ENCODE results near the gene ADGRE2. TPM values are rescaled to one million over a fixed set of nuclear protein-coding genes. Genes with fewer than 3 reads are reported as not detected.
"Not testable (repeated sequence)": the region's sequence is repeated elsewhere in the genome, so short reads cannot be mapped to it uniquely, and the experiment has no call there.

Gene ADGRE2
- total RNA-seq = 1 to 10 TPM; 1.2 to 4.7 TPM

DNA sequence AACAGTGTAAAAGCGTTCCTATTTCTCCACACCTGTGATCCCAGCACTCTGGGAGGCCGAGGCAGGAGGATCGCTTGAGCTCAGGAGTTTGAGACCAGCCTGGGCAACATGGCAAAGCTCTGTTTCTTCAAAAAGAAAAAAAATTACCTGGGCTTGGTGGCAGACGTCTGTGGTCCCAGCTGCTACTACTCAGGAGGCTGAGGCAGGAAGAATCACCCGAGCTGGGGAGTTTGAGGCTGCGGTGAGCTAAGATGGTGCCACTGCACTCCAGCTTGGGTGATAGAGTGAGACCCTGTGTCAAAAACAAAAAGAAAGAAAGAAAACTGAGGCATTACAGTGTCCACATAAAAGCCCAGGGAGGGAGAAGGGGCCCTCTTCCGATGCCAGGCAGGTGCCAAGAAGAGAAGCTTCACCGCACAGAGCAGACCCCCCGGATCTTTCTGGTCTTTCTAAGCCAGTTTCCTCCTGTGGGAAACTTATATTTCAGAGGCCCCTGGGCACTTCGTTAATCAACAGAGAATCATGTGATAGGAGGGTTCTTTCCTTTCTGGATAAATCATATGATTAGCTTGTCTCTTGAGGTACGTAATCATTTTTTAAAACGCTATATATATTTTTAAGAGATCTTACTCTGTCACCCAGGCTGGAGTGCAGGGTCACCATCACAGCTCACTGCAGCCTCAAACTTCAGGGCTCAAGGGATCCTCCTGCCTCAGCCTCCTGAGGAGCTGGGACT lies at the start of gene ADGRE2:
ADGRE2 (minus strand) TSS at position 451 of the 736 bp plus-strand sequence. CDS start 1,804 bp downstream, outside the sequence.
- not testable (repeated sequence) for DNase-seq (ENCODE audit: low spot score in 2 of 2); ATAC-seq; H3K27ac Mint-ChIP-seq; H3K9me3 Mint-ChIP-seq; H3K36me3 Mint-ChIP-seq

DNA sequence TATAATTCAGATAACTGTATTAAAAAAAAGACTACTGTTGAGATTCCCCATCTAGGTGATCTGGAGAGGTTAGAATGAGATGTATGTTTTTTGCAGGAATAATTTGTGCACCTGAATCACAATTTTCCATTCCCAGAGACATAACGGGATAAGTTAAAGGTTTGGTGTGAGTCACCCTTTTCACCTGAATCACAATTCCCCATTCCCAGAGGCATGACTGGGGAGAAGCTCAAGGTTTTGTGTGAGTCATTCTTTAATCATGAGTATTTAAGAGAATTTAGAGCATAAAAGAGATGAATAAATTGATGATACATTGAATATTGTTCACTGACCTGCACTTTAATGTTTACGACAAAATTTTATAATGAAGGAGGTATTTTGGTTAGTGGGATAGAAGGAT lies 47.6 kb upstream of the ADGRE2 start:
- Mint-ChIP-seq H3K27ac (no peak overlapping the region), H3K9me3 (no peaks in the 10 kb centered on the region), H3K36me3 (no peaks in the 10 kb centered on the region)
- no peak for DNase-seq (ENCODE audit: low spot score in 2 of 2)
- ATAC-seq = no peak

DNA sequence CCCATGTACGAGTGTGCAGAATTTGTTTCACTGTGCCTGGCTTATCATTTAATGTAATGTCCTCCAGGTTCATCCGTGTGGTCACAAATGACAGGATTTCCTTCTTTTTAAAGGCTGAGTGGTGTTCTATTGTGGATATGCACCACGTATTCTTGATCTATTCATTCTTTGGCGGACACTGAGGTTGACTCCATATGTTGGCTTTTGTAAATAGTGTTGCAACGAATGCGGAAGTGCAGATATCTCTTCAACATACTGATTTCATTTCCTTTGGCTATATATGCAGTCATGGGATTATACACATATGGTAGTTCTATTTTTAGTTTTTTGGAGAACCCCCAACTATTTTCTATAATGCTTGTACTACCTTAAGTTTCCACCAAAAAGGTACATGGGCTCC lies 43.6 kb upstream of the ADGRE2 start:
- DNase-seq (ENCODE audit: low spot score in 2 of 2) (no peak), ATAC-seq (no peak)
- Mint-ChIP-seq H3K9me3 (no peaks in the 10 kb centered on the region), H3K27ac (no peak overlapping the region), H3K36me3 (no peaks in the 10 kb centered on the region)

DNA sequence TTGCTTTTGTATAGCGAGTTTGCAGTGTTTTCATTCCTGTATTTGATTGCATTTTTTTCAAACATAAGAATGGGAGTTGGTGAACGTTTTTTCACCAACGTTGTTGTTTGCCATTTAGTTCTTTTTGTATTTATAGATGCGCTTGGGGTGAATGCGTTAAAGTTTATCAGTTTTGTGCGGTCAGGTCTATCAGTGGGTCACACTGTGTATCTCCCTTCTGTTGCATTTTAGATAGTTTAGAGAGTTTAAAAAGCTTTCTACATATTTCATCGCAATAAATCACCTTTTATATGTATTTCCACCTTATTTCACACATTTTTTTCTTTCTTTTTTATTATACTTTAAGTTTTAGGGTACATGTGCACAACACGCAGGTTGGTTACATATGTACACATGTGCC lies 40.2 kb upstream of the ADGRE2 start:
- Mint-ChIP-seq H3K9me3 (no peaks in the 10 kb centered on the region), H3K36me3 (no peaks in the 10 kb centered on the region), H3K27ac (no peak overlapping the region)
- DNase-seq (ENCODE audit: low spot score in 2 of 2) (no peak), ATAC-seq (no peak)

DNA sequence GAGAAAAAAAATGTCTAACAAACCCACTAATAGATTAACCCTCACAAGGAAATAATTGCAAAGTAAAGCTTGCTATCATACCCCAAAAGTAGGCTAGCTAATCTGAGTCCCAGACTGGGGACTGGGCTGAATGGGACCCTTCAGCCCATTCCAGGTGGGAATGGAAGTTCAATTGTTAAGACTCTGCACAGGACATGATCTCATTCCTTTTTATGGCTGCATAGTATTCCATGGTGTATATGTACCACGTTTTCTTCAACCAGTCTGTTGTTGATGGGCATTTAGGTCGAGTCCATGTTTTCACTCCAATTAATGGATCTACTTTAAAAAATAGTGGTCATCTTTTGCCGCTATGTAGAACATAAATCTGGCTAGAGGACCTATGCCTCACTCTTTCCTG lies 38.7 kb upstream of the ADGRE2 start:
- Mint-ChIP-seq H3K27ac (no peak overlapping the region), H3K36me3 (no peaks in the 10 kb centered on the region), H3K9me3 (no peaks in the 10 kb centered on the region)
- ATAC-seq = no peak
- DNase-seq (ENCODE audit: low spot score in 2 of 2) = no peak

DNA sequence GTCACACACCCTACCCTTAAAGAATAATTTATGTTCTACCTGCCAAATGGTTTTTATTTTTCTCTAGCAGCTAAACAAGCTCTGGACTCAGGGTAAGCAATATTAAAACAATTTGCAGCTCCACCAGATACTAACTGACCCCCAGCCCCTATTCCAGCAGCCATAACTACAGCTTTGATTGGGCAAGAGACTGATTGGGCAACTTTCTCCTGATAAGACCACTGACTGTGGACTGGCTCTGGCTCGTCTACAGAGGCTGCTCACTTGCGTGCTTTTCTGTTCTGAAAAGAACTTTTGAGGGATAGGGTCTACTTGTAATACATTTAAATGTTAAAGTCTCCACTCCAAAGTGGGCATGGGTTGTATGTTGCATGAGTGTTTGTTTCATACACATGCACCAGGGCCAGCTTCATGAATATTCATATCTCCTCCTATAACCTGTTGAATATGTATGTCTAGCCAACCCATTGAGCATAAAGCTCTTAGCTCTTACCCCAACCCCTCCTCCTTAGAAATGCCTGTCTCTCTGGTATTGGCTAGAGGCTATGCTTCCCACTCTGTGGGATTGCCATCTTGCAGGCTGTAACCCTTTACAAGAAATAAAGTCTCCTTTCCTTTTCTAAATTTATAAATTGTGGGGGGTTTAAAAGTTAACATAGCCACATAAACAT lies 36.8 kb upstream of the ADGRE2 start:
- H3K27ac Mint-ChIP-seq = no peak overlapping the region
- H3K9me3 Mint-ChIP-seq = no peaks in the 10 kb centered on the region
- no peak for DNase-seq (ENCODE audit: low spot score in 2 of 2)
- no peak for ATAC-seq
- H3K36me3 Mint-ChIP-seq = no peaks in the 10 kb centered on the region

DNA sequence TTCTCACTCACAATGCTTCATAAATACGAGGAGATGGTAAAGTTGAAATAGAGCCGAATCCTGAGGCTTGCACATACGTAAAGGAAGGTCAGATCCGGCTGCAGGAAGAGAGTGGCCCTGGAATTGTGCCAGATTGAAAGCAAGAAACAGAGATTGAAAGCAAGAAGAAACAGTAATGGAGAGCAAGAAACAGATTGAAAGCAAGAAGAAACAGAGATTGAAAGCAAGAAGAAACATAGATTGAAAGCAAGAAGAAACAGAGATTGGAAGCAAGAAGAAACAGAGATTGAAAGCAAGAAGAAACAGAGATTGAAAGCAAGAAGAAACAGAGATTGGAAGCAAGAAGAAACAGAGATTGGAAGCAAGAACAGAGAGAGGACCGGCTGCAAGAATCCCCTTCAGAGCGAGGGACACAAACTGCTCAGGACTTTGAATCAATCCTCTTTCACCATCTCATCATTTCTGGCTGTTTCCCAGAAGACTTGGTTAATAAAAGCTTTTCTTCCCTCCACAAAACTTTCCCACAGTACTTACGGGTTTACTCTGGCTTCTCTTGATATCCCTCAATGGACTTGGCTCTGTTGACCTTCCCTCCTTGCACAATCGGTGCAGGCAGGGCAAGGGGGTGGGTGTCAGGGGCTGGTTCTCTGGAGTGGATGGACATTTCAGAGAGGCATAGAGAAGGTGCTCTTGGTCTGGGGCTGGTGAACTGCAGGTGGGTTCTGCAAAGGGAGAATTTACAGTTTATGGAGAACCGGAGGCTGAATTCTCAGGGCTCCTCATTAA lies 31.1 kb upstream of the ADGRE2 start:
- Mint-ChIP-seq H3K9me3 (no peaks in the 10 kb centered on the region), H3K27ac (no peak overlapping the region), H3K36me3 (no peaks in the 10 kb centered on the region)
- no peak for ATAC-seq
- no peak for DNase-seq (ENCODE audit: low spot score in 2 of 2)

DNA sequence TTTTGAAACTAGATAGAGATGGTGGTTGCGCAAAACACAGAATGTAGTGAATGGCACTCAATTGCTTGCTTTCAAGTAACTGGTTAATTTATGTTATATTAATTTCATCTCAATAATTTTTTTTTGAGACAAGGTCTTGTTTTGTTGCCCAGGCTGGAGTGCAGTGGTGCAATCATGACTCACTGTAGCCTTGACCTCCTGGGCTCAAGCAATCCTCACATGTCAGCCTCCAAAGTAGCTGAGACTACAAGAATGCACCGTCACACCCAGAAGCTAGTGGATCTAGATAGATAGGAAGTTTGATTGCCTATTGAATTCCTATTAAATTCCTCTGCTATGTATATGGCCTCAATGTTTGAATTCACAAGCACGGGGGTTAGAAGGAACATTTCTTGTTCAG lies 26.4 kb upstream of the ADGRE2 start:
- no peak overlapping the region for H3K27ac Mint-ChIP-seq
- ATAC-seq (no peak), DNase-seq (ENCODE audit: low spot score in 2 of 2) (no peak)
- peaks cover 0 to 5% of the 10 kb centered on the region in 2 donors for H3K9me3 Mint-ChIP-seq
- no peaks in the 10 kb centered on the region for H3K36me3 Mint-ChIP-seq

DNA sequence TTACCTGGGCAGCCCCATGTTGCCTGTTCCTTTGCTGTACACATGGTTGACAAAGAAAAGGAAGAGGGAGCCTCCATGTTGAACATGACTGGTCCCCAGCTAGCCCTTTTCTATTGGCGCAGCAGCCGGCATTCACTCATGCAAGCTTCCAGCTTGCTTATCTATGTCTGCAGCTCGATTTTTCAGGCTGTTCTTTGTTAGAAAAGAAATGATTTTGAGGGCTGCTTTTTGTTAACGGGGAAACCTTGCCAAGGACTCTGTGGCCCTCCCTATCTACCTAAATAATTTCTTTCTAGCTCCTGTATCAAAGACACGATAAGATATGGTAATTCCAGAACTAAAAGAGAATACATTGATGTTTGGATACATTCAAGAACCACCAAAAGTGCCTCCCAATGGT lies 20.4 kb upstream of the ADGRE2 start:
- no peak for ATAC-seq
- peaks cover 0 to 5% of the 10 kb centered on the region in 2 donors for H3K9me3 Mint-ChIP-seq
- no peak overlapping the region for H3K27ac Mint-ChIP-seq
- no peak for DNase-seq (ENCODE audit: low spot score in 2 of 2)
- no peaks in the 10 kb centered on the region for H3K36me3 Mint-ChIP-seq

DNA sequence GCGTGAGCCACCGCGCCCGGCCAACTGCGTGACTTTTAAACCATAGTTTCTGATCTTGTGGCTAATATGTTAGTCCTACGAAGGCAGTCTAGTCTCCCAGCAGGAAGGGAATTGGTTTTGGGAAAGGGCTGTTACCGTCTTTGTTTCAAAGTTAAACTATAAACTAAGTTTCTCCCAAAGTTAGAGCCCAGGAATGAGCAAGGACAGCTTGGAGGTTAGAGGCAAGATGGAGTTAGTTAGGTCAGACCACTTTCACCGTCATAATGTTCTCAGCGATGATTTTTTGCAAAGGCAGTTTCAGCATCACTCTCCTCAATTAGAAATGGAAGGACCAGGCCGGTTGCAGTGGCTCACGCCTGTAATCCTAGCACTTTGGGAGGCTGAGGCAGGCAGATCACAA lies 17.7 kb upstream of the ADGRE2 start:
- ATAC-seq = no peak
- no peaks in the 10 kb centered on the region for H3K36me3 Mint-ChIP-seq
- no peaks in the 10 kb centered on the region for H3K9me3 Mint-ChIP-seq
- DNase-seq (ENCODE audit: low spot score in 2 of 2) = no peak
- no peak overlapping the region for H3K27ac Mint-ChIP-seq

DNA sequence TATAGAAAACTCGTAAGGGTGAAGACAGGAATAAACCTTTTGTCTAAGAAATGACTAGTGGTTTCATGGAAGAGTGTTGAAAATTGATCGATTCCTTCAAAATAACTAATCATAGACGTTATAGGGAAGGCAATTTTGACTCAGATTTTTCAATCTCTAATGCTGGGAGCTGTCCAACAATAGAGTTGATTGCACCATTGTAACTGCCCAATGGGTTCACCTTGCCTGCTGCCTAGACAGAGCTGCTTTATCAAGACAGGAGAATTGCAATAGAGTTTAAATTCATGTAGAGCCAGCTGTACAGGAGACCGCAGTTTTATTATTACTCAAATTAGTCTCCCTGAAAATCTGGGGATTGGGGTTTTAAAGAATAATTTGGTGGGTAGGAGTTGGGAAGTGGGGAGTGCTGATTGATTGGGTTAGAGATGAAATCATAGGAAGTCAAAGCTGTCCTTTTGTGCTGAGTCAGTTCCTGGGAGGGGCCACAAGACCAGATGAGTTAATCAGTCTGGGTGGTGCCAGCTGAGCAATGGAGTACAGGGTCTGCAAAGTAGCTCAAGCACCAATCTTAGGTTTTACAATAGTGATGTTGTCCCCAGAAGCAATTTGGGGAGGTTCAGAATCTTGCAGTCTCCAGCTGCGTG lies 16.8 kb upstream of the ADGRE2 start:
- H3K9me3 Mint-ChIP-seq = no peaks in the 10 kb centered on the region
- H3K36me3 Mint-ChIP-seq = no peaks in the 10 kb centered on the region
- no peak for ATAC-seq
- DNase-seq (ENCODE audit: low spot score in 2 of 2) = no peak
- H3K27ac Mint-ChIP-seq = no peak overlapping the region

DNA sequence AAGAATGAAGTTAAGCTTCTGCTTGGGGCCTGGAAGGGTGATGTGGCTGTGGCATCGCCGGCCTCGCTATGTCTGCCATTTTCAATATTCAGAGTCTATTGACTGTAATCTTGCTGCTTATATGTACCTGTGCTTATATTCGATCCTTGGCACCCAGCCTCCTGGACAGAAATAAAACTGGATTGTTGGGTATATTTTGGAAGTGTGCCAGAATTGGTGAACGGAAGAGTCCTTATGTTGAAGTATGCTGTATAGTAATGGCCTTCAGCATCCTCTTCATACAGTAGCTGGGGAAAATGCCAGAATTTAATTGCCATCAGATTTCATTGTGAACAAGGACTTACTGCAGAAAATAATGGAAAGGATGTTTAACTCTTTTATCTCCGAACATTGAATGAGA lies 13.9 kb upstream of the ADGRE2 start:
- ATAC-seq; H3K27ac Mint-ChIP-seq; H3K36me3 Mint-ChIP-seq; DNase-seq (ENCODE audit: low spot score in 2 of 2); H3K9me3 Mint-ChIP-seq: not testable (repeated sequence)

DNA sequence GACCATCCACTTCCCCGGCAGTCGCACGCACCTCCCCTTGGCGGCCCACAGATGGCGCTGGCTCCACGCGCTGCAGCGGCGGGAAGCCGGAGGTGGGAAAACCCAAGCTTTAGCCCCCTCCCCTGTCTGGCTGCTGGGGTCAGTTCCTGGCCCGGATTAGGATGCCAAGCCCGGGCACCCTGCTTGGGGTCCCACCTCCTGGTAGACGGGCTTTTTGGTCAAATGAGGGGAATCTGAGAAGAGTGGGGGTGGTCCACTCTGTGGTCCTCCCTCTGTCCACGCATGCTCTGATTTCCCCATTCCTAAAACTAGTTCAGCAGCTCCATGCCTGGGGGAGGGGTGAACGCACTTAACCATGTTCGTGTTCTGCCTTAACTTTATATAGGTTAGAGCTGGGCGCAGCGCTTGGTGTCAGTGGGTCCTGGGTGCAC lies 8.1 kb upstream of the ADGRE2 start:
- H3K9me3 Mint-ChIP-seq = no peaks in the 10 kb centered on the region
- H3K27ac Mint-ChIP-seq = peak overlapping the region in 1 of 2 donors; percentile 78
- ATAC-seq = no peak
- no peaks in the 10 kb centered on the region for H3K36me3 Mint-ChIP-seq
- peak in 1 of 2 donors; percentile 41 for DNase-seq (ENCODE audit: low spot score in 2 of 2)

DNA sequence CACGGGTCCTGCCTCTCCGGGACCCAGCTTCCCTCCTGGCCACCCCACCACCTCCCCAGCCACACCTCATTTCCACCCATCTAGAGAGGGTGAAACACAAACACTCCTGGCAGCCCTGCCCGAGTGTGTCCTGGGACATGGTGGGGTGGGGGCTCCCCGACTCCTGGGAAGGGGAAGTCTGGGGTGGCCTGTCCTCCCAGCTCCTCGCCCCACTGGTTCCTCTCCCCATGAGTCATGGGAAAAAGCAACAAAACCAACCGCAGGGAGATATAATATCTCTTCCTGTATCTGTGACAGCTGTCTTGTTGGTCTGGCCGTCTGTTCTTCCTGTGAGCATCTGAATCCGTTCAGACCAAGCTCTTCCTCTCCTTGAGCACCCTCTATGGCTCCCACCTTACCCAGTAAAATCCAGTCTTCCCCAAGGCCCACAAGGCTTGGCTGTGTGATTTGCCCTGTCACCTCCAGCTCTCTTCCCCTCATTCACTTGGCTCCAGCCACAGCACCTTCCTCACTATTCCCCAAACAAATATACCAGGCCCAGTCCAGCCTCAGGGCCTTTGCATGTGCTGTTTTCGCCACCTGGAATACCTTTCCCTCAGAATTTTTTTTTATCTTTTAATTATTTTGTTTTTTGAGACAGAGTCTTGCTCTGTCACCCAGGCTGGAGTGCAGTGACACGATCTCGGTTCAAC lies 6.9 kb upstream of the ADGRE2 start:
- H3K9me3 Mint-ChIP-seq, H3K36me3 Mint-ChIP-seq: not testable (repeated sequence)
- H3K27ac Mint-ChIP-seq = peak overlapping the region in 1 of 2 donors; percentile 78
- ATAC-seq (peak in 1 of 2 donors; percentile 66), DNase-seq (ENCODE audit: low spot score in 2 of 2) (peak in 1 of 2 donors; percentile 82)

DNA sequence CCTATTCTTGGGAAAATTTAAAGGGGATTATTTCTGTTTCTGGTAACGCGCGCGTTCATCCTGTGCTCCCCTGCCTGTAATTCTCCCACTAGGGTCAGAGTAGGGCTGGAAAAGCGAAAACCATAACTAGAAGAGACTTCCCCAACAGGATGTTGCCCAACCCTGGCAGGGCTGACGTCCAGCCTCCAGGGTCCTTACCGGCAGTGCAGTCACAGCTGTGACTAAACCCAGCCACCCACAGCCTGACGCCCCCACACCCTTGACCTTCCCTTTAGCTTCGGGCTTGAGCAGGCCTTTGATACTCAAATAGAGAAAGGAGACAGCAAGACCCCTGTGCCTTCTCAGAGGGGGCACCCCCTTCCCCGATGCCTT lies 6.4 kb upstream of the ADGRE2 start:
- ATAC-seq (peak; percentile 66 to 93), DNase-seq (ENCODE audit: low spot score in 2 of 2) (peak; percentile 8 to 87)
- not testable (repeated sequence) for H3K9me3 Mint-ChIP-seq, H3K36me3 Mint-ChIP-seq
- H3K27ac Mint-ChIP-seq = peak overlapping the region in 1 of 2 donors; percentile 78

DNA sequence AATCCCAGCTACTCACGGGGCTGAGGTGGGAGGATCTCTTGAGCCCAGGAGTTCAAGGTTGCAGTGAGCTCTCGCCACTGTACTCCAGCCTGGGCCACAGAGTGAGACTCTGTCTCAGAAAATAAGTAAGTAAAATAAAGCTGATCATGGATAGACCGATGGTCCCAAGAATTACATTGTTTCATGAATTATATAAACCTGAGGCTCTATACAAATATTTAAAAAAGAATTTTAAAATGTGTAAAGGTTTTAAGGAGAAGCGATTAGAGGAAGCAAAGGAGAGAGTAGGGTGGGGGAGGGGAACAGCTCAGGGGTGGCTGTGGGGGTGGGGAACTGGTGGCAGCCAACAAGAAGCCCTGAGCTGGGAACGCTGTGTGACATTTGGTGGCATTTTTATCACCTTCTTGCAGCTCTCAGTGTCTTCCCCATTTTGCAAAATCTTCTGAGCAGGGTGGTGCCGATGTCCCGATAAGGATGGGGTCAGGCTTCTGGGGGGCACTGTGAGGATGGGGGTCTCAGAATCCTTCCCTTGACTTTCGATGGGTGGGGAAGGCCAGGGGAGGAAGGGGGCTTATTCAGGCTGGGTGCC lies 5.1 kb upstream of the ADGRE2 start:
- not testable (repeated sequence) for H3K36me3 Mint-ChIP-seq

More for the DNA sequence above, 5.1 kb upstream of the ADGRE2 start:
- not testable (repeated sequence) for ATAC-seq; DNase-seq (ENCODE audit: low spot score in 2 of 2); H3K27ac Mint-ChIP-seq; H3K9me3 Mint-ChIP-seq
